ENCODE results near the gene G6PD. TPM values are rescaled to one million over a fixed set of nuclear protein-coding genes. Genes with fewer than 3 reads are reported as not detected.

G6PD gene
- total RNA-seq, 1 donor from 2014 or later, result 9.3 TPM

Other genes starting within 250 kb of the G6PD start
- 216 TPM for gene FLNA, start 172.2 kb downstream of the G6PD start, total RNA-seq
- 49.2 TPM for gene EMD, start 167.6 kb downstream of the G6PD start, total RNA-seq
- gene RPL10, start 148.5 kb downstream of the G6PD start, total RNA-seq, result 2,020 TPM
- 57.7 TPM for gene DNASE1L1, start 137.6 kb downstream of the G6PD start, total RNA-seq
- gene TAFAZZIN, start 135.3 kb downstream of the G6PD start, total RNA-seq, result 36.1 TPM
- gene ATP6AP1, start 118.2 kb downstream of the G6PD start, total RNA-seq, result 74.8 TPM
- gene GDI1, start 109.7 kb downstream of the G6PD start, total RNA-seq, result 70.3 TPM
- 45.6 TPM for gene FAM50A, start 102.7 kb downstream of the G6PD start, total RNA-seq
- 15.0 TPM for gene PLXNA3, start 88.6 kb downstream of the G6PD start, total RNA-seq
- 18.0 TPM for gene LAGE3, start 67.6 kb downstream of the G6PD start, total RNA-seq
- gene UBL4A, start 60.2 kb downstream of the G6PD start, total RNA-seq, result 54.7 TPM
- gene SLC10A3, start 56.2 kb downstream of the G6PD start, total RNA-seq, result 11.1 TPM
- gene FAM3A, start 30.6 kb downstream of the G6PD start, total RNA-seq, result 51.3 TPM
- 15.6 TPM for gene IKBKG, start 774 bp upstream of the G6PD start, total RNA-seq
- gene CTAG1A, start 38.3 kb upstream of the G6PD start, total RNA-seq, result not detected
- gene CTAG1B, start 72.4 kb upstream of the G6PD start, total RNA-seq, result not detected
- not detected for gene CTAG2, start 106.7 kb upstream of the G6PD start, total RNA-seq
- 11.9 TPM for gene GAB3, start 204.2 kb upstream of the G6PD start, total RNA-seq
- gene DKC1, start 216.0 kb upstream of the G6PD start, total RNA-seq, result 21.2 TPM